HL-60 (cell line): Measurements from ENCODE around the gene BICD2.

Experiments used
- DNase-seq, 2 experiments: peaks; one replicate each; pipeline ENCODE4 v3.0.0-alpha.2; 2010 to 2020; ENCODE audit warnings: low read depth in 1 of 2, low spot score in 1 of 2
- H3K27ac ChIP-seq: fragments of 250-450 bp; sonication (Bioruptor Pico); replicated peaks from 2 replicates; pipeline ENCODE4 v1.5.1; 2020; ENCODE audit warnings: mild to moderate bottlenecking, moderate library complexity
- H3K27me3 ChIP-seq: fragments of 250-450 bp; sonication (Bioruptor Pico); 2 replicates; pipeline ENCODE4 v1.5.1; 2021; ENCODE audit warnings: mild to moderate bottlenecking, moderate library complexity; ENCODE audit not compliant: insufficient read depth, poor library complexity, severe bottlenecking
- H3K4me3 ChIP-seq: replicated peaks from 2 replicates; pipeline ENCODE4 v1.5.1; 2011; ENCODE audit warnings: mild to moderate bottlenecking, control low read depth, low read length; ENCODE audit not compliant: insufficient read depth
- GABPA ChIP-seq: IDR thresholded peaks from 2 replicates; pipeline ENCODE4 v1.6.1; 2012; ENCODE audit warnings: low read depth
- POLR2AphosphoS5 ChIP-seq: IDR thresholded peaks from 2 replicates; pipeline ENCODE4 v1.6.1; 2012; ENCODE audit warnings: low read depth
- SPI1 ChIP-seq: IDR thresholded peaks from 2 replicates; pipeline ENCODE4 v1.6.1; 2012; ENCODE audit warnings: low read depth, mild to moderate bottlenecking, borderline replicate concordance
- TF ChIP-seq, protein P1 (sequence below): IDR thresholded peaks from one replicate; pipeline ENCODE4 v1.5.1; 2011; ENCODE audit warnings: low read length, control low read depth, inconsistent platforms; ENCODE audit not compliant: insufficient read depth
- TF ChIP-seq, protein P2 (sequence below): IDR thresholded peaks from 2 replicates; pipeline ENCODE4 v1.6.1; 2012; ENCODE audit warnings: low read depth; ENCODE audit not compliant: insufficient replicate concordance

The BICD2 gene

GRCh38 chr9:92746567-92747458 is 17.8 kb downstream of the BICD2 start:
- H3K27me3 ChIP-seq = no peaks in the 10 kb centered on the region
- TF ChIP-seq, protein P1, sequence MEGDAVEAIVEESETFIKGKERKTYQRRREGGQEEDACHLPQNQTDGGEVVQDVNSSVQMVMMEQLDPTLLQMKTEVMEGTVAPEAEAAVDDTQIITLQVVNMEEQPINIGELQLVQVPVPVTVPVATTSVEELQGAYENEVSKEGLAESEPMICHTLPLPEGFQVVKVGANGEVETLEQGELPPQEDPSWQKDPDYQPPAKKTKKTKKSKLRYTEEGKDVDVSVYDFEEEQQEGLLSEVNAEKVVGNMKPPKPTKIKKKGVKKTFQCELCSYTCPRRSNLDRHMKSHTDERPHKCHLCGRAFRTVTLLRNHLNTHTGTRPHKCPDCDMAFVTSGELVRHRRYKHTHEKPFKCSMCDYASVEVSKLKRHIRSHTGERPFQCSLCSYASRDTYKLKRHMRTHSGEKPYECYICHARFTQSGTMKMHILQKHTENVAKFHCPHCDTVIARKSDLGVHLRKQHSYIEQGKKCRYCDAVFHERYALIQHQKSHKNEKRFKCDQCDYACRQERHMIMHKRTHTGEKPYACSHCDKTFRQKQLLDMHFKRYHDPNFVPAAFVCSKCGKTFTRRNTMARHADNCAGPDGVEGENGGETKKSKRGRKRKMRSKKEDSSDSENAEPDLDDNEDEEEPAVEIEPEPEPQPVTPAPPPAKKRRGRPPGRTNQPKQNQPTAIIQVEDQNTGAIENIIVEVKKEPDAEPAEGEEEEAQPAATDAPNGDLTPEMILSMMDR = no peak
- TF ChIP-seq GABPA (no peak), SPI1 (no peak), POLR2AphosphoS5 (no peak)
- TF ChIP-seq, protein P2, sequence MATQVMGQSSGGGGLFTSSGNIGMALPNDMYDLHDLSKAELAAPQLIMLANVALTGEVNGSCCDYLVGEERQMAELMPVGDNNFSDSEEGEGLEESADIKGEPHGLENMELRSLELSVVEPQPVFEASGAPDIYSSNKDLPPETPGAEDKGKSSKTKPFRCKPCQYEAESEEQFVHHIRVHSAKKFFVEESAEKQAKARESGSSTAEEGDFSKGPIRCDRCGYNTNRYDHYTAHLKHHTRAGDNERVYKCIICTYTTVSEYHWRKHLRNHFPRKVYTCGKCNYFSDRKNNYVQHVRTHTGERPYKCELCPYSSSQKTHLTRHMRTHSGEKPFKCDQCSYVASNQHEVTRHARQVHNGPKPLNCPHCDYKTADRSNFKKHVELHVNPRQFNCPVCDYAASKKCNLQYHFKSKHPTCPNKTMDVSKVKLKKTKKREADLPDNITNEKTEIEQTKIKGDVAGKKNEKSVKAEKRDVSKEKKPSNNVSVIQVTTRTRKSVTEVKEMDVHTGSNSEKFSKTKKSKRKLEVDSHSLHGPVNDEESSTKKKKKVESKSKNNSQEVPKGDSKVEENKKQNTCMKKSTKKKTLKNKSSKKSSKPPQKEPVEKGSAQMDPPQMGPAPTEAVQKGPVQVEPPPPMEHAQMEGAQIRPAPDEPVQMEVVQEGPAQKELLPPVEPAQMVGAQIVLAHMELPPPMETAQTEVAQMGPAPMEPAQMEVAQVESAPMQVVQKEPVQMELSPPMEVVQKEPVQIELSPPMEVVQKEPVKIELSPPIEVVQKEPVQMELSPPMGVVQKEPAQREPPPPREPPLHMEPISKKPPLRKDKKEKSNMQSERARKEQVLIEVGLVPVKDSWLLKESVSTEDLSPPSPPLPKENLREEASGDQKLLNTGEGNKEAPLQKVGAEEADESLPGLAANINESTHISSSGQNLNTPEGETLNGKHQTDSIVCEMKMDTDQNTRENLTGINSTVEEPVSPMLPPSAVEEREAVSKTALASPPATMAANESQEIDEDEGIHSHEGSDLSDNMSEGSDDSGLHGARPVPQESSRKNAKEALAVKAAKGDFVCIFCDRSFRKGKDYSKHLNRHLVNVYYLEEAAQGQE = no peak
- DNase-seq = no peak
- H3K4me3 ChIP-seq = no peak overlapping the region
- no peak overlapping the region for H3K27ac ChIP-seq

DNA sequence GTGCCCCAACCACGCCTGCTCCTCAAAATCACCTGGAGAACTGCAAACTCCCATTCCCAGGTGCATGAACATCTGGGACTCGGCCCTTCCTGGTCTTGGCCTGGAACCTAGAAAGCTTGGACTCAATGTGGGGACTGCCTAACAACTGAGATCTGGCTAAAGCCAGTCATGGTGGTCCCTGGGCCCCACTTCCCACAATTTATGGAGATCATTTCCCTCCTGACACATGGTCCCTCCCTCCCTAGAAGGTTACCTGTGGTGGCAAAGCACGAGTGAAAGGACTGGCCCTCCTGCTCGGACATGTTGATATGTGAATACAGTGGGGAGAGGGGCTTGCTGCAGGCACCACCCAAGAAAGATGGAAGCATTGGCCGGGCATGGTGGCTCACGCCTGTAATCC is 18.8 kb downstream of the BICD2 start:
- DNase-seq = no peak
- Histone ChIP-seq H3K4me3 (no peak overlapping the region), H3K27ac (no peak overlapping the region), H3K27me3 (no peaks in the 10 kb centered on the region)
- TF ChIP-seq, protein P2 = no peak
- no peak for TF ChIP-seq POLR2AphosphoS5
- TF ChIP-seq, protein P1 = no peak
- TF ChIP-seq SPI1 = no peak

DNA sequence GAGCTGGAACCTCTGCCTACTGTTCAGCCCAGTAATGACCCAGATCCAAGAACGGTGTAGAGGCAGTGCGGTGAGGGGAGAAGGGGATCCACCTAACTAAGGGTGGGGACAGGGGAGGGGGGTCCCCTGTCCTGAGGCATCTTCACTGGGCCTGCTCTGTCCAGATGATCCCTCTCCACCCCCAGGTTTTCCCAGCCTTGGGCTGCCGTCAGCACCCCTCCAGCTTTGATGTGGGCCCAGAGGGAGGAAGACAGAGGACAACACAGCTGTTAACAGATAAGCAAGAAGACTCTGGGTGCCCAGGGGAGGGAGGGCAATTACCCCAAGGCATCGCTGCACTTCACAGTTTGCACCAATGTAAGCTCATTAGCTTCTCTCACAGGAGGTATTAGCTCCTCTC is 19.3 kb downstream of the BICD2 start:
- no peak overlapping the region for H3K27ac ChIP-seq
- DNase-seq = no peak
- TF ChIP-seq SPI1 (no peak), GABPA (no peak), POLR2AphosphoS5 (no peak)
- TF ChIP-seq, protein P1 = no peak
- TF ChIP-seq, protein P2 = no peak

More for the DNA sequence above, 19.3 kb downstream of the BICD2 start:
- Histone ChIP-seq H3K27me3 (no peaks in the 10 kb centered on the region), H3K4me3 (no peak overlapping the region)
